HepG2 (cell line): ENCODE measurements around the gene SALL2. TPM values are rescaled to one million over a fixed set of nuclear protein-coding genes. Genes with fewer than 3 reads are reported as not detected.

Experiments used
- BHLHE40 ChIP-seq: IDR thresholded peaks from 2 replicates; pipeline ENCODE4 v1.6.1; 2011; ENCODE audit warnings: low read length, improper control_type of control experiment
- EP300 ChIP-seq, 3 experiments: sonication (generic) in 1 of 3; formaldehyde crosslinking in 1 of 3; IDR thresholded peaks; 2 replicates each; pipeline versions ENCODE4 v1.5.1 to v1.6.1; 2011 to 2020; ENCODE audit warnings: low read depth in 2 of 3, low read length in 2 of 3, borderline replicate concordance in 1 of 3, improper control_type of control experiment in 1 of 3, mild to moderate bottlenecking in 1 of 3, missing genetic modification reagents in 1 of 3, moderate library complexity in 1 of 3
- FOXJ3 ChIP-seq: sonication (generic); formaldehyde crosslinking; IDR thresholded peaks from 2 replicates; pipeline ENCODE4 v1.4.0; 2020; ENCODE audit warnings: missing genetic modification reagents, mild to moderate bottlenecking, borderline replicate concordance
- MED1 ChIP-seq: sonication (generic); formaldehyde crosslinking; IDR thresholded peaks from 2 replicates; pipeline ENCODE4 v1.4.0; 2020; ENCODE audit warnings: missing genetic modification reagents
- NR3C1 ChIP-seq: sonication (generic); formaldehyde crosslinking; IDR thresholded peaks from 2 replicates; pipeline ENCODE4 v1.4.0; 2020; ENCODE audit warnings: missing genetic modification reagents
- REST ChIP-seq, 2 experiments: IDR thresholded peaks; 2 replicates each; pipeline ENCODE4 v1.6.1; 2011 to 2012; ENCODE audit warnings: low read length in 2 of 2, borderline replicate concordance in 1 of 2, low read depth in 1 of 2, mild to moderate bottlenecking in 1 of 2, moderate library complexity in 1 of 2
- SALL1 ChIP-seq: sonication (generic); formaldehyde crosslinking; IDR thresholded peaks from 2 replicates; pipeline ENCODE4 v1.8.0; 2022; ENCODE audit warnings: mild to moderate bottlenecking, missing genetic modification reagents
- SALL2 ChIP-seq: sonication (generic); formaldehyde crosslinking; IDR thresholded peaks from 2 replicates; pipeline ENCODE4 v1.8.1; 2023; ENCODE audit warnings: mild to moderate bottlenecking, missing genetic modification reagents, inconsistent platforms
- SRSF9 ChIP-seq: fragments of 200-400 bp; formaldehyde crosslinking; IDR thresholded peaks from 2 replicates; pipeline ENCODE4 v1.6.1; 2018; ENCODE audit warnings: borderline replicate concordance, mild to moderate bottlenecking, low read depth, low read length; ENCODE audit not compliant: insufficient read depth, poor library complexity, severe bottlenecking
- TBX2 ChIP-seq: sonication (generic); formaldehyde crosslinking; IDR thresholded peaks from 2 replicates; pipeline ENCODE4 v1.5.0; 2020; ENCODE audit warnings: missing genetic modification reagents, mild to moderate bottlenecking, borderline replicate concordance
- THAP9 ChIP-seq: sonication (generic); formaldehyde crosslinking; IDR thresholded peaks from 2 replicates; pipeline ENCODE4; 2020; ENCODE audit warnings: missing genetic modification reagents, mild to moderate bottlenecking, borderline replicate concordance
- ZBTB39 ChIP-seq: sonication (generic); formaldehyde crosslinking; IDR thresholded peaks from 2 replicates; pipeline ENCODE4 v1.5.0; 2020; ENCODE audit warnings: missing genetic modification reagents
- ZIK1 ChIP-seq: sonication (generic); formaldehyde crosslinking; IDR thresholded peaks from 2 replicates; pipeline ENCODE4 v1.5.0; 2020; ENCODE audit warnings: mild to moderate bottlenecking, low read depth, missing genetic modification reagents, borderline replicate concordance
- ZNF563 ChIP-seq: sonication (generic); formaldehyde crosslinking; IDR thresholded peaks from 2 replicates; pipeline ENCODE4 v1.8.0; 2022; ENCODE audit warnings: mild to moderate bottlenecking, moderate library complexity, missing genetic modification reagents
- ZNF639 ChIP-seq: conservative IDR thresholded peaks from 2 replicates; pipeline ENCODE4 v1.6.1; 2018; ENCODE audit warnings: missing genetic modification reagents
- ZNF878 ChIP-seq: sonication (generic); formaldehyde crosslinking; IDR thresholded peaks from 2 replicates; pipeline ENCODE4 v1.8.1; 2023; ENCODE audit warnings: mild to moderate bottlenecking, missing genetic modification reagents, moderate library complexity
- polyA plus RNA-seq, 8 experiments: library from polyadenylated mRNA; depleted of rRNA in 3 of 8; stranded (reverse) in 7 of 8; unstranded in 1 of 8; fragments of >200 nt; fragmentation: Illumina TruSeq in 4 of 8; extraction: Trizol in 4 of 8; gene quantifications; 2 replicates each; pipeline versions ENCODE4 v1.2.1 to v1.2.3, GENCODE V29; 2011 to 2016; ENCODE audit warnings: low read depth in 4 of 8, missing spikeins in 1 of 8, mixed read lengths in 1 of 8; ENCODE audit not compliant: insufficient read depth in 1 of 8
- total RNA-seq, 5 experiments: library from RNA; depleted of rRNA; stranded (reverse); fragments of >200 nt; fragmentation: Illumina TruSeq; extraction: Trizol; gene quantifications; 2 replicates each; pipeline ENCODE4 v1.2.3, GENCODE V29; 2016; ENCODE audit warnings: low read depth in 1 of 5

The SALL2 gene
- total and polyA plus RNA-seq, 2 of the 13 experiments (the other 11 are each of a cell fraction or from before 2014, with no cell fraction given) = 4.9 to 5.8 TPM

GRCh38 chr14:21510735-21511657, 15.2 kb downstream of the SALL2 start, which contains the start of gene METTL3 (continued):
- TF ChIP-seq ZIK1 (CRISPR knock-in tag) = peak; percentile 84; the same call in 1 of the 2 replicates
- TF ChIP-seq SRSF9 = no peak
- no peak; the same call in 1 of the 2 replicates for TF ChIP-seq ZNF639 (CRISPR knock-in tag)
- TF ChIP-seq REST (IDR thresholded peaks at IDR 0.05; ENCODE audit: borderline replicate concordance in 1 of 2, low read depth in 1 of 2, low read length in 2 of 2) = no peak
- TF ChIP-seq EP300 (IDR thresholded peaks at IDR 0.05; ENCODE audit: low read depth in 2 of 2, low read length in 2 of 2) = 0 out of 4 replicates have a peak, but pooled peaks of 1 of the 2 experiments have one; percentile 1
- TF ChIP-seq EP300 (CRISPR knock-in tag; IDR thresholded peaks at IDR 0.05; ENCODE audit: borderline replicate concordance) = peak; percentile 75; the same call in 1 of the 2 replicates
- TF ChIP-seq ZNF878 = peak; percentile 94
- no peak for TF ChIP-seq NR3C1 (CRISPR knock-in tag)
- TF ChIP-seq SALL1 = peak; percentile 91
- peak; percentile 95 for TF ChIP-seq TBX2 (CRISPR knock-in tag)
- TF ChIP-seq SALL2 (CRISPR knock-in tag) = peak; percentile 41; the same call in 1 of the 2 replicates
- TF ChIP-seq BHLHE40 = no peak
- TF ChIP-seq ZBTB39 (CRISPR knock-in tag) = no peak
- TF ChIP-seq FOXJ3 (CRISPR knock-in tag) = no peak
- no peak for TF ChIP-seq ZNF563 (CRISPR knock-in tag)
- TF ChIP-seq MED1 (CRISPR knock-in tag) = peak; percentile 70
- peak; percentile 98; the same call in 1 of the 2 replicates for TF ChIP-seq THAP9 (CRISPR knock-in tag)
